Panc1 (cell line): Measurements from ENCODE around the gene OPA1. TPM values are rescaled to one million over a fixed set of nuclear protein-coding genes. Genes with fewer than 3 reads are reported as not detected.

Experiments used
- ATAC-seq: fragments of 200-7000 bp; cut with Tn5 transposase; 2 replicates; pipeline ENCODE4 v1.9.1; 2020; ENCODE audit warnings: mild to moderate bottlenecking, moderate library complexity
- BruUV-seq: library from RNA; stranded (reverse); fragments of 400-500 nt; replicated peaks from 2 replicates; lab custom pipeline; 2021; lab: Mats Ljungman, UMichigan
- CTCF ChIA-PET: fragments of 300-600 bp; sonication (Branson Sonifier 250); formaldehyde crosslinking; loops from one replicate; lab custom pipeline; 2022; ENCODE audit warnings: antibody characterized with exemption; lab: Charles Lee
- POLR2A ChIA-PET: fragments of 300-600 bp; sonication (Branson Sonifier 250); formaldehyde crosslinking; loops from one replicate; lab custom pipeline; 2022; ENCODE audit warnings: antibody characterized with exemption; lab: Charles Lee
- DNase-seq: peaks from one replicate; pipeline ENCODE4 v3.0.0-alpha.2; 2010; ENCODE audit warnings: low read depth, low spot score
- H3K27ac ChIP-seq: 2 replicates; pipeline ENCODE4 v1.5.1; 2011; ENCODE audit warnings: mild to moderate bottlenecking, low read length, inconsistent platforms
- H3K27me3 ChIP-seq: fragments of 200-500 bp; sonication (Bioruptor generic); 2 replicates; pipeline ENCODE4 v1.6.0; 2014; ENCODE audit warnings: low read length, inconsistent platforms; ENCODE audit not compliant: control insufficient read depth, insufficient read depth
- H3K36me3 ChIP-seq: fragments of 200-500 bp; sonication (Bioruptor generic); 2 replicates; pipeline ENCODE4 v1.5.1; 2014; ENCODE audit warnings: inconsistent platforms, mild to moderate bottlenecking, low read length, moderate library complexity; ENCODE audit not compliant: control insufficient read depth, insufficient read depth
- H3K4me1 ChIP-seq: 2 replicates; pipeline ENCODE4 v1.5.1; 2011; ENCODE audit warnings: inconsistent platforms, mild to moderate bottlenecking, low read length, moderate library complexity; ENCODE audit not compliant: control insufficient read depth, insufficient read depth
- H3K4me3 ChIP-seq, 2 experiments: 2 replicates each; pipeline ENCODE4 v1.5.1; 2011 to 2012; ENCODE audit warnings: low read depth in 2 of 2, low read length in 2 of 2, mild to moderate bottlenecking in 2 of 2, inconsistent platforms in 1 of 2, moderate library complexity in 1 of 2
- H3K9me3 ChIP-seq: fragments of 200-500 bp; sonication (Bioruptor generic); 2 replicates; pipeline ENCODE4 v1.5.1; 2014; ENCODE audit warnings: low read depth, mild to moderate bottlenecking, inconsistent platforms, low read length, moderate library complexity; ENCODE audit not compliant: control insufficient read depth, insufficient read depth
- POLR2AphosphoS5 ChIP-seq: IDR thresholded peaks from 2 replicates; pipeline ENCODE4 v1.6.1; 2012; ENCODE audit warnings: mild to moderate bottlenecking, low read depth, low read length, moderate library complexity
- SIN3A ChIP-seq: IDR thresholded peaks from 2 replicates; pipeline ENCODE4 v1.6.1; 2012; ENCODE audit warnings: low read depth, mild to moderate bottlenecking, low read length, moderate library complexity, borderline replicate concordance; ENCODE audit not compliant: insufficient read depth
- TCF7L2 ChIP-seq: IDR thresholded peaks from 2 replicates; pipeline ENCODE4 v1.6.1; 2011; ENCODE audit warnings: mild to moderate bottlenecking, low read depth, low read length, inconsistent platforms
- in situ Hi-C: cut with HindIII; loops from 2 replicates; pipeline ENCODE4 v1.10.0; 2016; ENCODE audit warnings: low sequenced_read_pairs, low pct_unique_long_range_greater_than_20kb
- intact Hi-C: fragments of 100-400 bp; cut with micrococcal nuclease; formaldehyde crosslinking; loops from one replicate; pipeline ENCODE4 v1.10.0; 2022; ENCODE audit not compliant: unreplicated experiment
- total RNA-seq: library from RNA; stranded (reverse); gene quantifications from one replicate; pipeline ENCODE4 v1.2.1, GENCODE V29; 2021; ENCODE audit not compliant: unreplicated experiment
- TF ChIP-seq, protein P1 (sequence below): fragments of 450-650 bp; IDR thresholded peaks from 2 replicates; pipeline ENCODE4 v1.5.1; 2017; ENCODE audit warnings: mild to moderate bottlenecking
- TF ChIP-seq, protein P2 (sequence below), 2 experiments: IDR thresholded peaks; 2 replicates each; pipeline ENCODE4 v1.6.1; 2011 to 2012; ENCODE audit warnings: low read depth in 2 of 2, control low read depth in 1 of 2, low read length in 1 of 2, mild to moderate bottlenecking in 1 of 2, moderate library complexity in 1 of 2; ENCODE audit not compliant: insufficient read depth in 1 of 2

OPA1 gene
- total RNA-seq, 1 experiment from 2014 or later: 109 TPM

DNA sequence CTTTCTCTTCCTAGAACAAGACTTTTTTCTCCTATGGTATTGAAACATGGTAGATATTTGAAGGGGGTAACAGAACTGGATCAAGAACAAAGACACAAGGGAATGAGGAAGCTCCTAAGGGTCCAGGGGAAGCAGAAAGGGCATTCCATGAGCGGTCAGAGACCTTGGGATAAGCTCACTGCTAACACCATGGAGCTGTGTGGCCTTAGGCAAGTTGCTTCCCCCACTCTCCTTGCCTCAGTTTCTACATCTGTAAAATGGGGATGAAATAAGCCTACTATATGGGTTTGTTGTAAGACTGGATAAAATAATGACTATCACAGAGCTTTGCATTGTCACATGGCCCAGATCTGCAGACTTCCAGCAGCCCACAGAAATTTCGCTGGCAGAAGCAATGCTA lies 139.8 kb downstream of the OPA1 start:
- H3K4me1 ChIP-seq: no peaks in the 10 kb centered on the region
- H3K4me3 ChIP-seq: no peak overlapping the region
- in situ Hi-C loops (no loop called here), intact Hi-C loops (no loop called here)
- no peaks in the 10 kb centered on the region for H3K9me3 ChIP-seq
- CTCF ChIA-PET: no interaction called here
- POLR2A ChIA-PET: no interaction called here
- H3K36me3 ChIP-seq: no peaks in the 10 kb centered on the region
- no peaks in the 10 kb centered on the region for H3K27me3 ChIP-seq
- H3K27ac ChIP-seq: no peak overlapping the region
- DNase-seq (no peak), ATAC-seq (no peak)
- no TSS peak for BruUV-seq
- TF ChIP-seq, protein P1, sequence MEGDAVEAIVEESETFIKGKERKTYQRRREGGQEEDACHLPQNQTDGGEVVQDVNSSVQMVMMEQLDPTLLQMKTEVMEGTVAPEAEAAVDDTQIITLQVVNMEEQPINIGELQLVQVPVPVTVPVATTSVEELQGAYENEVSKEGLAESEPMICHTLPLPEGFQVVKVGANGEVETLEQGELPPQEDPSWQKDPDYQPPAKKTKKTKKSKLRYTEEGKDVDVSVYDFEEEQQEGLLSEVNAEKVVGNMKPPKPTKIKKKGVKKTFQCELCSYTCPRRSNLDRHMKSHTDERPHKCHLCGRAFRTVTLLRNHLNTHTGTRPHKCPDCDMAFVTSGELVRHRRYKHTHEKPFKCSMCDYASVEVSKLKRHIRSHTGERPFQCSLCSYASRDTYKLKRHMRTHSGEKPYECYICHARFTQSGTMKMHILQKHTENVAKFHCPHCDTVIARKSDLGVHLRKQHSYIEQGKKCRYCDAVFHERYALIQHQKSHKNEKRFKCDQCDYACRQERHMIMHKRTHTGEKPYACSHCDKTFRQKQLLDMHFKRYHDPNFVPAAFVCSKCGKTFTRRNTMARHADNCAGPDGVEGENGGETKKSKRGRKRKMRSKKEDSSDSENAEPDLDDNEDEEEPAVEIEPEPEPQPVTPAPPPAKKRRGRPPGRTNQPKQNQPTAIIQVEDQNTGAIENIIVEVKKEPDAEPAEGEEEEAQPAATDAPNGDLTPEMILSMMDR: no peak
- no peak for TF ChIP-seq TCF7L2

DNA sequence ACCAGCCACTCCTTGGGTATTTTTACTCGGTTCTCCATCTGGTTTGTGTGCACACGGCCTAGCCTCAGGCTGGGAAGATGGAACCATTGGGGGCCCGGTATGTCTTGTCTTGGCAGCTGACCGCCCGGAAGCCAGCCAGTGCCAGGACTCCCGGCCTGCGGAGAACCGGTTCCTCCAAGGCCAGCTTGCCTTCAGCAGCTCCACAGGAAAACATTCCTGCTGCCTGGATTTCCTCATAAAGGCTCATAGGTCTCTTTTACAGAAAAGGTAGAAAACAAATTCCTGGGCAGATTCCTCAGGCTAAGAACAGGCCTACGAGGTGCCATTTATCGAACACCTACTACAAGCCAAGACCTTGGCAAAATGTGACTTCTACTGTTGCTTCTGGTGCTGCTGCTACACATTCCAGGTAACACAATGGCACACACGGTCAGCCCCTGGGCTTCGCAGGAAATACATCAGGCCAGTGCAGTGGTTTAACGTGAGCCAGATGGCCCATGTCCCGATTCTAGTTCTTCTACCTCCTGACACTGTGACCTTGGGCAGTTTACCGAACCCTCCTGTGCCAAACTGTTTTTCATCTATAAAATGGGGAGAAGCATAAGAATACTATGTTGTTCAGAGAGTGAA lies 141.8 kb downstream of the OPA1 start:
- TF ChIP-seq, protein P1: no peak
- no peak for TF ChIP-seq POLR2AphosphoS5
- POLR2A ChIA-PET: interaction anchor here (0.5 kb wide), 1 partner anchor 30 kb away, joined by 4 read pairs; no protein-coding TSS in a partner anchor
- no peak for DNase-seq
- BruUV-seq: no TSS peak
- in situ Hi-C loops (no loop called here), intact Hi-C loops (no loop called here)
- CTCF ChIA-PET: no interaction called here
- H3K4me1 ChIP-seq: no peaks in the 10 kb centered on the region
- no peak overlapping the region for H3K4me3 ChIP-seq
- no peak overlapping the region for H3K27ac ChIP-seq
- ATAC-seq: no peak
- H3K27me3 ChIP-seq: no peaks in the 10 kb centered on the region
- H3K9me3 ChIP-seq: no peaks in the 10 kb centered on the region
- H3K36me3 ChIP-seq: no peaks in the 10 kb centered on the region

DNA sequence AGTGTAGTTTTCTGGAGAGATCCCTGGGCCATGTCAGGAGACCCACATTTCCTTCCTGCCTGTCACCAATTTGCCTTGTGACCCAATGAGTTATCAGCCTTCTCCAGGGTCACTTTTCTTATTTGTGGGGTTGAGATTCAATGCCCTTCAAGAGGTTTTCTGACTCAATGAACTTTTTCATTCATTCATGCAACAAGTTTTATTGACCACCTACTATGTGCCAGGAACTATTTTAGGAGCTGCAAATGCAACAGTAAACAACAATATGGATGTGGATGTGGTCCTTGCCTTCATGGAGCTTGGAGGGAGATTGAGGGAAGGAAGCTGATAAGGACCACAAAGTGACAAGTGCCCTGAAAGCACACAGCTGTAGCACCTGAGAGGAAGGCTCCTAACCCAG lies 142.8 kb downstream of the OPA1 start:
- no TSS peak for BruUV-seq
- ChIA-PET CTCF (interaction anchor here (0.6 kb wide), 1 partner anchor 402 kb away, joined by 3 read pairs; no protein-coding TSS in a partner anchor), POLR2A (no interaction called here)
- H3K27me3 ChIP-seq: no peaks in the 10 kb centered on the region
- no peak overlapping the region for H3K27ac ChIP-seq
- no peaks in the 10 kb centered on the region for H3K9me3 ChIP-seq
- no peak for TF ChIP-seq POLR2AphosphoS5
- TF ChIP-seq TCF7L2: no peak
- TF ChIP-seq, protein P2, sequence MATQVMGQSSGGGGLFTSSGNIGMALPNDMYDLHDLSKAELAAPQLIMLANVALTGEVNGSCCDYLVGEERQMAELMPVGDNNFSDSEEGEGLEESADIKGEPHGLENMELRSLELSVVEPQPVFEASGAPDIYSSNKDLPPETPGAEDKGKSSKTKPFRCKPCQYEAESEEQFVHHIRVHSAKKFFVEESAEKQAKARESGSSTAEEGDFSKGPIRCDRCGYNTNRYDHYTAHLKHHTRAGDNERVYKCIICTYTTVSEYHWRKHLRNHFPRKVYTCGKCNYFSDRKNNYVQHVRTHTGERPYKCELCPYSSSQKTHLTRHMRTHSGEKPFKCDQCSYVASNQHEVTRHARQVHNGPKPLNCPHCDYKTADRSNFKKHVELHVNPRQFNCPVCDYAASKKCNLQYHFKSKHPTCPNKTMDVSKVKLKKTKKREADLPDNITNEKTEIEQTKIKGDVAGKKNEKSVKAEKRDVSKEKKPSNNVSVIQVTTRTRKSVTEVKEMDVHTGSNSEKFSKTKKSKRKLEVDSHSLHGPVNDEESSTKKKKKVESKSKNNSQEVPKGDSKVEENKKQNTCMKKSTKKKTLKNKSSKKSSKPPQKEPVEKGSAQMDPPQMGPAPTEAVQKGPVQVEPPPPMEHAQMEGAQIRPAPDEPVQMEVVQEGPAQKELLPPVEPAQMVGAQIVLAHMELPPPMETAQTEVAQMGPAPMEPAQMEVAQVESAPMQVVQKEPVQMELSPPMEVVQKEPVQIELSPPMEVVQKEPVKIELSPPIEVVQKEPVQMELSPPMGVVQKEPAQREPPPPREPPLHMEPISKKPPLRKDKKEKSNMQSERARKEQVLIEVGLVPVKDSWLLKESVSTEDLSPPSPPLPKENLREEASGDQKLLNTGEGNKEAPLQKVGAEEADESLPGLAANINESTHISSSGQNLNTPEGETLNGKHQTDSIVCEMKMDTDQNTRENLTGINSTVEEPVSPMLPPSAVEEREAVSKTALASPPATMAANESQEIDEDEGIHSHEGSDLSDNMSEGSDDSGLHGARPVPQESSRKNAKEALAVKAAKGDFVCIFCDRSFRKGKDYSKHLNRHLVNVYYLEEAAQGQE (IDR thresholded peaks at IDR 0.05; ENCODE audit: insufficient read depth in 1 of 2, low read depth in 2 of 2, low read length in 1 of 2): no peak
- no peak for TF ChIP-seq SIN3A
- TF ChIP-seq, protein P1: no peak
- in situ Hi-C loops (no loop called here), intact Hi-C loops (no loop called here)
- H3K4me3 ChIP-seq: no peak overlapping the region
- H3K4me1 ChIP-seq: no peaks in the 10 kb centered on the region
- DNase-seq (no peak), ATAC-seq (no peak)
- no peaks in the 10 kb centered on the region for H3K36me3 ChIP-seq
